RPMI7951 (cell line): Measurements from ENCODE around the gene RNF31. TPM values are rescaled to one million over a fixed set of nuclear protein-coding genes. Genes with fewer than 3 reads are reported as not detected.

Source experiments
- DNase-seq: peaks from one replicate; pipeline ENCODE4 v3.0.0-alpha.2; 2012; ENCODE audit warnings: low read depth
- total RNA-seq: library from RNA; depleted of rRNA; stranded (reverse); fragments of >200 nt; shearing (Covaris generic); gene quantifications from 2 replicates; pipeline ENCODE4 v1.2.3, GENCODE V29; 2014

RNF31 gene
- total RNA-seq, 1 experiment from 2014 or later = 28.5 TPM

DNA sequence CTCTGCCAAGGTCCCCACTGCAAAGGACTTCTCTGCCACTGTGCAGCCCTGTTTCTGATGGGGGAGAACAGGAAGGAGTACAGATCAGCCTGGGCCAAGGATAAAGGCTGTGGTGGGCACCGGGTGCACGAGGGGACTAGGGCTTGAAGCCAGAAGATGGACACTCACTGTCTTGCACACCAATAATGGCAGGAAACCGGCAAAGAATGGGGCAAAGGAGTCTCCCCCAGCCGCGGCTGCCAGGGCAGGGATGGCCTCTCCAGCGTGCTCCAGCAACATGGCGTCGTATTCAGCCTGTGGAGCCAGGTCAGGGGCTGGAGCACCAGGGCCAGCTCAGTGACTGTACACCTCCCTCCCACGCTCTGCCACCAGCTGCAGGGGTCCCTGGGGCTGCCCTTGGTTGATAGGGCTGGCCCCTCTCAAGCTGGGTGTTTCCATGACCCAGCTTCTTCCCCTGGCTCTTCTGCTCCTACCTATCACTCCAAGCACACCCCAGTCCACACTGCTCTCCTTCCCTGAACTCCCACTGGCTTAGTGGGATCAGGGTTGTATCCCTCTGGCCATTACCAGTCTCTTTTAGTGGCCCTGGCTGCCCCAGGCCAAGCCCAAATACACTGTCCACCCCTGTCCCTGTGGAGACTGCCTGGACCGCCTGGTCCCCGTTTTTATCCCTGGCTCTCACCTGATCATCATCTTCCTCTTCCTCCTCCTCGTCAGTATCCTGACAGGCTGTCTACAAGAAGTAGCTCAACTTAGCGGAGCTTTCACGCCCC lies 35.0 kb downstream of the RNF31 start:
- no peak for DNase-seq

DNA sequence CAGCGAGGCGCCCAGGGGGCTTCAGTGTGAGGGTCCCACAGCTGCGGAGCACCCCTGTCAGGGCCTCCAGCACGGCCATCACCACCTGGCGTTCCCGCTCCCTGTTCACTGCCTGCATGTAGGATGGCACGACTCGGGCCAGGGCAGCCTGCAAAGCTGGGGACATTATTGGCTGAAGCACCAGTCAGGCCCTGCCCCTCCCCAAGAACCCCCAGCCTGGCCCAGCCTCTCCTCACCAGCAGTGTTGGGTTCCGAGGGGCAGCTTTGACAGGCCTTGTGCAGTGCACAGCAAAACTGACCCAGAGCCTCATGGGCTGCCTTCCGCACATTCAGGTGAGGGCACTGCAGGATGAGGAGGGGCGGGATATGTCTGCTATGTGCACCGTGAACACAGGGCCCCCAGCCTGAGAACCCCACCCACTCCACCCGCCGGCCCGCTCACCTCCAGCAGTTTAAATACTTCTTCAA lies 35.8 kb downstream of the RNF31 start:
- DNase-seq = no peak

GRCh38 chr14:24184104-24184970 lies 37.0 kb downstream of the RNF31 start:
- no peak for DNase-seq

- DNase-seq = no peak
These were observed 37.7 kb downstream of the RNF31 start for GRCh38 chr14:24185026-24185425.

DNA sequence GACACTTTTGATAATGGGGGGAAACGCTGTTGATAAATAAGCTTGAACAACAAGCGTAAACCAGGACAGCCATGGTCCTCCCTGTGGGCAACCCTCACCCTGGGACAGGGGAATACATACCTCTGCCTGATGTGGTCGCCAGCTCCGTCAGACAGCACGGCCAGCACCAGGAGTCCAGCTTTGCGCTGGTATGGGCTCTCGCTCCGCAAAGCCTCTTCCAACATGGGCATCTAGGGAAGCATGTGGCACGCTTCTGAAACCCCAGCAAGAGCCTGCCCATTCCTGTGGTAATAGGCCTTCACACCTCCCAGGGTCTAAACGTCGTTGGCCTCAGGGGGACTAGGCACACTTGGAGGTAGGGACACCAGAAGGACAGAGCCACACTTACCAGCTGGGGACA lies 38.4 kb downstream of the RNF31 start:
- DNase-seq = no peak

DNA sequence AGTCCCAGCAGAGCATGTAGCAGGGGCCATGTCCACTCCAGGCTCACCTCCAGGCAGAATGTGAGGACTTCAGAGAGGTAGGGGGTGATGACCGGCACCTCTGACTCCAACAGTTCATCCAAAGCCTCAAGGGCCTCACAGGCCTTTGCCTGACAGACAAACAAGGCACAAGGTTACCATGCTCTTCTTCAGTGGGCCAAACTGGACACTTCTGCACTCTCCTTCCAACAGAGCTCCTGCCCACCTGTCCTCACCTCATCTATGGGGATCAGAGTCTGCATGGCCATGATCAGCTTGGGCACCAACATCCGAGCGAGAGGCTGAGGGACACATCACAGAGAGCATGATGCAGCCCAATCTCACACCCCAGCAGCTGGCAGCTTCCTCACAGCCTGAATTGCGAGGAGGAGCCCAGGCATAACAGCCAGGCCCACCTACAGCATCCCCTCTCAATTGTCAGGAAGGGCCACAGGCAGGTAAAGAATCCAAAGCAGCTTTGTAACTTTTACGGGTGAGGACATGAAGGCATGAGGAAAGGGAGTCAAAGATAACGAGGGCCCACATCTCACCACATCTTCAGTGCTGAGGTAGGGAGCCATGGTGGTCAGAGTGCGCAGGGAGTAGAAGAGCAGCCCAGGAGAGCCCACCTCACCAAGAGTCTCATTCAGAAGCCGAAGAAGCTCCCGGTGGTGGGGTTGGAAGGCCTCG lies 39.7 kb downstream of the RNF31 start:
- DNase-seq = no peak

DNA sequence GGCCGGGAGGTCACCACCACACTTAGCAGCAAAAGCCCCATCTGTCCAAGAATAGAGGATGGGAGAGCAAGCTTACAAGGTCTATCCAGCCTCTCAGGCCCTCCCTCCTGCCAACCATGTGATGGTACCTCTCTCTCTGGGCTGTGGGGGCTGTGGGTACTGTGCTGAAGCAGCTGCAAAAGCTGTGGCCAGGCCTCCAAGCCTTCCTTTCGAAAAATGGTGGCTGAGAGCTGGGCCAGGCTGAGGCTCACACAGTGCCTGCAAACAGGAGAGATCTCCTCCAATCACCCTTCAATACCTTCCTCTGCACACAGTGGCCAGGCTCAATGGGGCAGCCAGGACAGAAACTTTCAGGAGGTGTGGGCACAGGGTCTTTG lies 40.2 kb downstream of the RNF31 start:
- DNase-seq = no peak

DNA sequence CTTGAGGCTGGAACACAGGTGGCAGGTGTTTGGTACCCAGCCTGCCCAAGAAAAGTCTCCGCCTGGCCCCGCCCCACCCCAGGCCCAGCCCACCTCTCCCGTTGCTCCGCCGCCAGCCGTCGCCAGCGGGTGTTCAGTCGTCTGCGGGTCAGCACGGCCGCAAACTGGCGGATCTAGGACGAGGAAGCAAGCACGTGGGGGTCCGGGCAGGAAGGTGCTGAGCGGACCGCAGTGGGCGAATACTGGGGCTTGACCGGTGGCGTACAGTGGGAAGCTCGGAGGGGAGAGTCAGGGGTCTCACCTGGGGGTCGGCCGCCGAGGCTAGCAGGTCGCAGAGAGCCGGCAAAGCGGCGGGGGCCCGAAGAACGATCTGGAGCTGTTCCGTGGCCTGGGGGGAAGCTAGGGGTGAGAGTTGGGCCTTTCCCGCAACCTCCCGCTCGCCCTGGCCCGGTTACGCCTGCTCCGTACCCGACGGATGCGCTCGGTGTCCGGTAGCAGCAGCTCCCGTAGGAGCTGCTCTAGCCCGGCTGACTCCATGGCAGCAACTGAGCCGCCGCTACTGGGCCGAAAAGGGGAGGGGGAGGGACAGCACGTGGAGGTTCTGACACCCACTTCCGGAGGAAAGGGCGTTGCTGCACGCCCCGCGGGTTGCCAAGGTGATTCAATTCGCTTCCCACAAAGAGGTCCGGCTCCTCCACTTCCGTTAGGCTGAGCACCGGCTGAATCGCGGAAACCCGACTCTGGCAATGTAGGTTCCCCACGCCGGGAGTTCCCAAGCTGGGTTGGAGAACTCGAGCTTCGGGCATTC lies 41.2 kb downstream of the RNF31 start, which contains the start of gene IPO4:
Gene IPO4 (minus strand): TSS at position 566 of the 808 bp plus-strand sequence. CDS start 29 bp downstream, at position 537.
- peak; percentile 96 for DNase-seq

DNA sequence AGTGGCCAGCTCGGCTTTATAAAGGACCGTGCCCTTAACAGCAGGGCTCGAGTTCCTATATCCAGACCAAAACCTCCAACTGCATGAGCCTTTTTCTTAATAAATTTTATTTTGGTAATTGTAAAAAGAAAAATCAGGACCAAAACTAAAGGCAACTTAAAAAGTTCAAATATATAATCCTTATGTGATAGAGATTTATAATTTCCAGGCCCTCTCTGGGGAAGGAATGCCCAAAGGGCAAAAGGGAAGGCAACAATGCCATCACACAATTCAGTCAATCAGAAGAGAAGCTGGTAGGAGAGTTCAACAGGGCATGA lies 41.7 kb downstream of the RNF31 start:
- DNase-seq = no peak

- DNase-seq = no peak
These were observed 42.2 kb downstream of the RNF31 start for GRCh38 chr14:24189460-24189859.

GRCh38 chr14:24190416-24190815 lies 43.1 kb downstream of the RNF31 start:
- DNase-seq = no peak

DNA sequence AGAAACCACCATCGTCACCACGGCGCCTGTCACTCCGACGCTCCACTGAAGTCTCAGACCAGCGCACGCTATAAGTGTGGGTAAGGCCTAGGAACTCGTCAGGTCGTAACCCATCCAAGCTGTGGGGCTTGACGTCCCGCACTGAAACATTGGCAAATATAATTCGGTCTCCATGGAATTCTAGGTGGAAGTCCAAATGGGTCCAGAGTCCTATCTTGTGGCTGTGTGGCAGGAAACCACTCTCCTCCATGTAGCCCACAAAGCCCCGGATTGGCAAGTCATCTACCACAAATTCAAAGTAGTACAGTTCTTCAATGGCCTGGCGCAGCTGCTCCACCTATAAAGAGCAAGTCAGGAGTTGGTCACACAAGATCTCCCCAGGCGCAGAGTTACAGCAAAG lies 45.6 kb downstream of the RNF31 start:
- no peak for DNase-seq

DNA sequence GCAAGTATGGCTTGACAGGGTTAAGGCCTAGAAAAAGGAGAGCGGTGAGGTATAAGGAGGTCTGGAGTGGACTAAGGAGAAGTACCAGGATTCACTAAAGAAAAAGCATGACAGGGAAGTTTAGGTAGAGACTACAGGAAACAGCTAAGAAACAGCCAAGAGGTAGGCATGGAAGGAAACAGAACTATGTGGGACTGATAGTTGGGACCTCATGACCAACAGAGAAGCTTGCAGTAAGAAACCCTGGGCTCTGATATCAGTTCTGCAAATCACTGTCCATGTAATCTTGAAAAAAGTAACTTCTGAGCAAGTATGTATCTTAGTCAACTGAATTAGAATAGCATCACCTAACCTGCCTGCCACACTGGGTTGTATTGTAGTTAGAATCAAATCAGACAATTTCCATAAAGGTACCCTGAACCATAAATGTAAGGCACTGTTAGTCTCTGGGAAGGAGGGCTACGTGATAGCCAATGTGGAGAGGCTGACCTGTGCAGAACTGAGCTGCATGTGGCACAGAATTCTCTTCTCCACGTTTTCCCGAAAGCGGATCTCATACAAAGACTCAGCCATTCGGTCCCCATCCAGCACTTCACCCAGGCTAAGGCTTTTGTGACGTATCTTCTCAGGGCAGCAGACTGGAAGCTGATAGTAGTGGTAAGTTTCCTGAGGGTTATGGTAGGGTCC lies 47.0 kb downstream of the RNF31 start:
- no peak for DNase-seq

DNA sequence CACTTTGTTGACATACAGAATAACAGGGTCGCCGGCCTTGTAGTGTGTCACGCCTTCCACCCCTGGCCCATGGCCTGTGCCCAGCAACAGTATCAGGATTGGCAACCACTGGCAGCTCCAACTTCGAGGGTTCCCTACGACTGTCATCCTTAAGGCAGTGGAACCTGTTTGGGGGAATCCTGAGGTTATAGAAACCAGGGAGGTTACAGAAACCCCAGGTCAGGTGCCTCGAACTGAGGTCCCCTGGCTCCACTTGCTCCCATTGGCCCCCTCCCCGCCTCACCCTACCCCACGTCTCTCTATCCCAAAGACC lies 47.5 kb downstream of the RNF31 start:
- DNase-seq = no peak

GRCh38 chr14:24195186-24196070 lies 48.1 kb downstream of the RNF31 start, which contains the start of gene TM9SF1:
Gene TM9SF1 (minus strand): TSS chr14:24195441. CDS start chr14:24195019, 422 bp downstream.
- DNase-seq = peak; percentile 79

DNA sequence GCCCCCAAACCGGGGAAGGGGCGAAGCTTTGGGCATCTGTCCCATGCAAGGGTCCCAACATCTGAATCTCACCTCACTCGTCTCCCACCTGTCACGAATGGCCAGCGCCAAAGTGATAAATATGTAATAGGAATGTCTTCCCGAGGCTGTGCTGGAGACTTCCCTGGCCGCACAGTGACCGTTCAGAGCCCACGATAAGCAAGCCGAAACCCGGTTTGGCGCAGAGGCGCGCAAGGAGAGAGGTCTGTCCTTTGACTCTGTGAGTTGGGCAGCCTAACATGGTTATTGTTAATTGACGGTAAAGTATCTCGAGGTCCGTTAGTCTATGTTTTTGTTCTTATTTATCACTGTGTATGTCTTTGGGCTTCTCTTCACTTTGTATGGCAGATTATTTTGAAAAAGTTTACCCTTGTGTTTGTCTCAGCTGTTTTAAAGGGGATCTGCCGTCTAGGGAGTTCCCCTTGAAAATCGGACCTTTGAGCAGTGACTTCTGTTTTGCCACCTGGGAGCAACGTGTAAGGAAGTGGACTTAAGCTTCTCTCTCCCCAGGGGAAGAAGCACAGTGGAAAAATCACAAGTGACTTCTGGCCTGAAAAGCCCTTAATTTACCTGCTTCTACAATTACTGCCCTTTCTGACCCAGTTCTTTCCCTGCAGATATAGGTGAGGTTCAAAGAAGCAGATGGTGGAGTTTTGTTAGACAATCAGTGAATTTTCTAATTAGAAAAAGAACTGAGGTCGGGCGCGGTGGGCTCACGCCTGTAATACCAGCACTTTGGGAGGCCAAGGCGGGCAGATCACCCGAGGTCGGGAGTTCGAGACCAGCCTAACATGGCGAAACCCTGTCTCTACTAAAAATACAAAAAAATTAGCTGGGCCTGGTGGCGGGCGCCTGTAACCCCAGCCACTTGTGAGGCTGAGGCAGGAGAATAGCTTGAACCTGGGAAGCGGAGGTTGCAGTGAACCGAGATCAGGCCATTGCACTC lies 49.1 kb downstream of the RNF31 start:
- DNase-seq = no peak

DNA sequence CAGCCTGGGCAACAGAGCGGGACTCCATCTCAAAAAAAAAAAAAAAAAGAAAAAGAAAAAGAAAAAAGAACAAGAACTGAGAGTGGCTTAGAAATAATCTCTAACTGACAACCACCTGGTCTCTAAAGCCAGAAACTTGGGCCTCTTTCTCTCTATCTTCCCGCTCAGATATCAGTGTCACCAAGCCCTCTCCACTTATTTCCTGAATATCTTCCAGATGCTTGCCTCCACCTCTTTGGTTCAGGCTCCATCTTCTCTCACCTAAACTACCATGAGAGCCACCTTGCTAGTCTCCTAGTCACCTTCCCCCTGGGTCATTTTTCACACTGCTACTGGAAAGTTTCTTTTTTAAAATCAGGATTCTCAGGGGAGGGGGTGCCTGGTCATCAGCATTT lies 49.8 kb downstream of the RNF31 start:
- DNase-seq = no peak

GRCh38 chr14:24198814-24199524 lies 51.7 kb downstream of the RNF31 start:
- no peak for DNase-seq
